ENCODE measurements around the gene RBBP5.

- TF ChIP-seq EZH2 (IDR thresholded peaks at IDR 0.05; ENCODE audit: borderline replicate concordance, low read length) (no peak), CTCF (conservative IDR thresholded peaks at IDR 0.05 in 1 of 2, IDR thresholded peaks at IDR 0.05 in 1 of 2; ENCODE audit: extremely low read depth in 1 of 2, insufficient read depth in 1 of 2, low read depth in 1 of 2, low read length in 2 of 2) (no peak)
These were observed 56.9 kb downstream of the RBBP5 start for GRCh38 chr1:205064741-205065316.

Data from mammary epithelial cell (primary cell).